ENCODE measurements around the gene PARD3.

DNA sequence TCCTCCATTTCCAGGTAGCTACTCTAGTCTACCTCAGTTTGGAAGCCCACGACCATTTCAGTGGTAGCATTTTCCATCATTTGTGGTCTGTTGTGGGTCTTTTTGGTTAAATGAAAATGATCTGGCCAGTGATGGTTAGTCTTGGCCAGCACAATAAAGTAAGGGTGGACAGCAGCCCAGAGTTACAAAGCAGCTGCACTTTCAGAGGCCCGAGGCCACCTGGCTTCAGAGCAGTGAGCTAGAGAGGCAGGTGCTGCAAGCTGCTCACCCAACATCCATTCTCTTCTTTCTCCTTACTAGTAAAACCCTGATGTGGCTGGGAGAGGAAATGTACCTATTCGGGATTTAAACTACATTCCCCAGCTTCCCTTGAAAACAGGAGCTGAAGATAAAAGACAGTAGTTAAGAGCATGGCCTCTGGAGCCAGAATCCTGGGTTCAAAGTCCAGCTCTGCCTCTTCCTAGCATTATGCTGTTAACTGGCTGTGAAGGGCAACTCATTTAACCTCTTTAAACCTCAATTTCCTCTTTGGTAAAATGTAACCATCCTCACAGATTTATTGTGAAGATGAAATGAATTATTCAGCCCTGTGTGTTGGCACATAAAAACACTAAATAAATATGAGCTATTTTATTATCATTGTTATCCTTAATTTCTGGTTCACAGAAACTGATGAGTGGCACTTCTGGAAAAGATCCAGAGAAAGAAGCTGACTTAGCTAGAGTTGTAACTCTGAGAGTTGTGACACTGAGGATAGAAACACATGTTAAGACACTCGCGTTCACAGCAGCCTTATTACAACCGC is 517.4 kb downstream of the PARD3 start:
- TF ChIP-seq, protein P1, sequence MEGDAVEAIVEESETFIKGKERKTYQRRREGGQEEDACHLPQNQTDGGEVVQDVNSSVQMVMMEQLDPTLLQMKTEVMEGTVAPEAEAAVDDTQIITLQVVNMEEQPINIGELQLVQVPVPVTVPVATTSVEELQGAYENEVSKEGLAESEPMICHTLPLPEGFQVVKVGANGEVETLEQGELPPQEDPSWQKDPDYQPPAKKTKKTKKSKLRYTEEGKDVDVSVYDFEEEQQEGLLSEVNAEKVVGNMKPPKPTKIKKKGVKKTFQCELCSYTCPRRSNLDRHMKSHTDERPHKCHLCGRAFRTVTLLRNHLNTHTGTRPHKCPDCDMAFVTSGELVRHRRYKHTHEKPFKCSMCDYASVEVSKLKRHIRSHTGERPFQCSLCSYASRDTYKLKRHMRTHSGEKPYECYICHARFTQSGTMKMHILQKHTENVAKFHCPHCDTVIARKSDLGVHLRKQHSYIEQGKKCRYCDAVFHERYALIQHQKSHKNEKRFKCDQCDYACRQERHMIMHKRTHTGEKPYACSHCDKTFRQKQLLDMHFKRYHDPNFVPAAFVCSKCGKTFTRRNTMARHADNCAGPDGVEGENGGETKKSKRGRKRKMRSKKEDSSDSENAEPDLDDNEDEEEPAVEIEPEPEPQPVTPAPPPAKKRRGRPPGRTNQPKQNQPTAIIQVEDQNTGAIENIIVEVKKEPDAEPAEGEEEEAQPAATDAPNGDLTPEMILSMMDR (IDR thresholded peaks at IDR 0.05): no peak
- TF ChIP-seq POLR2AphosphoS5 (IDR thresholded peaks at IDR 0.05): no peak
